ENCODE measurements around the gene DYNLT4. TPM values are rescaled to one million over a fixed set of nuclear protein-coding genes. Genes with fewer than 3 reads are reported as not detected.

Gene DYNLT4
- total RNA-seq, 1 experiment from 2014 or later, result not detected

GRCh38 chr1:44848456-44849181 lies 41.5 kb upstream of the DYNLT4 start:
- Mint-ChIP-seq H3K4me1 (ENCODE audit: low read depth, unreplicated experiment) (no peaks in the 10 kb centered on the region), H3K27ac (ENCODE audit: unreplicated experiment) (no peak overlapping the region), H3K27me3 (ENCODE audit: insufficient read depth, unreplicated experiment) (no peaks in the 10 kb centered on the region), H3K9me3 (ENCODE audit: unreplicated experiment) (no peaks in the 10 kb centered on the region), H3K4me3 (ENCODE audit: unreplicated experiment) (no peak overlapping the region), H3K36me3 (ENCODE audit: insufficient read depth, unreplicated experiment) (no peaks in the 10 kb centered on the region)
- Histone ChIP-seq H3K4me1 (no peaks in the 10 kb centered on the region), H3K4me3 (ENCODE audit: low read depth, low read length) (no peak overlapping the region), H3K27me3 (replicated peaks; ENCODE audit: control insufficient read depth, insufficient read depth, low read length) (no peaks in the 10 kb centered on the region), H3K36me3 (ENCODE audit: control insufficient read depth, insufficient read depth, low read length) (no peaks in the 10 kb centered on the region), H3K9me3 (no peaks in the 10 kb centered on the region)
- DNase-seq, result no peak
- no TSS peak for BruUV-seq (replicated peaks)
- TF ChIP-seq, protein P1, sequence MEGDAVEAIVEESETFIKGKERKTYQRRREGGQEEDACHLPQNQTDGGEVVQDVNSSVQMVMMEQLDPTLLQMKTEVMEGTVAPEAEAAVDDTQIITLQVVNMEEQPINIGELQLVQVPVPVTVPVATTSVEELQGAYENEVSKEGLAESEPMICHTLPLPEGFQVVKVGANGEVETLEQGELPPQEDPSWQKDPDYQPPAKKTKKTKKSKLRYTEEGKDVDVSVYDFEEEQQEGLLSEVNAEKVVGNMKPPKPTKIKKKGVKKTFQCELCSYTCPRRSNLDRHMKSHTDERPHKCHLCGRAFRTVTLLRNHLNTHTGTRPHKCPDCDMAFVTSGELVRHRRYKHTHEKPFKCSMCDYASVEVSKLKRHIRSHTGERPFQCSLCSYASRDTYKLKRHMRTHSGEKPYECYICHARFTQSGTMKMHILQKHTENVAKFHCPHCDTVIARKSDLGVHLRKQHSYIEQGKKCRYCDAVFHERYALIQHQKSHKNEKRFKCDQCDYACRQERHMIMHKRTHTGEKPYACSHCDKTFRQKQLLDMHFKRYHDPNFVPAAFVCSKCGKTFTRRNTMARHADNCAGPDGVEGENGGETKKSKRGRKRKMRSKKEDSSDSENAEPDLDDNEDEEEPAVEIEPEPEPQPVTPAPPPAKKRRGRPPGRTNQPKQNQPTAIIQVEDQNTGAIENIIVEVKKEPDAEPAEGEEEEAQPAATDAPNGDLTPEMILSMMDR (IDR thresholded peaks at IDR 0.05; ENCODE audit: insufficient read depth in 1 of 2, low read depth in 1 of 2, low read length in 1 of 2, severe bottlenecking in 1 of 2, unreplicated experiment in 1 of 2), result no peak
- ChIA-PET CTCF (interaction anchor here (0.5 kb wide), 1 partner anchor 118 kb away, joined by 3 read pairs; no protein-coding TSS in a partner anchor), POLR2A (interaction anchor here (0.5 kb wide), 1 partner anchor 73 kb away, joined by 3 read pairs; no protein-coding TSS in a partner anchor)
- intact Hi-C loops (cut with micrococcal nuclease; ENCODE audit: unreplicated experiment), result no loop called here

- TF ChIP-seq, protein P1 (IDR thresholded peaks at IDR 0.05; ENCODE audit: insufficient read depth in 1 of 2, low read depth in 1 of 2, low read length in 1 of 2, severe bottlenecking in 1 of 2, unreplicated experiment in 1 of 2), result no peak
- Histone ChIP-seq H3K4me3 (ENCODE audit: low read depth, low read length) (no peak overlapping the region), H3K36me3 (ENCODE audit: control insufficient read depth, insufficient read depth, low read length) (no peaks in the 10 kb centered on the region), H3K9me3 (no peaks in the 10 kb centered on the region), H3K4me1 (no peaks in the 10 kb centered on the region), H3K27me3 (replicated peaks; ENCODE audit: control insufficient read depth, insufficient read depth, low read length) (no peaks in the 10 kb centered on the region)
- intact Hi-C loops (cut with micrococcal nuclease; ENCODE audit: unreplicated experiment), result no loop called here
- no peak overlapping the region for H3K4me3 Mint-ChIP-seq (ENCODE audit: unreplicated experiment)
- H3K27ac Mint-ChIP-seq (ENCODE audit: unreplicated experiment), result no peak overlapping the region
- ChIA-PET CTCF (interaction anchor here (0.5 kb wide), 1 partner anchor 117 kb away, joined by 3 read pairs; no protein-coding TSS in a partner anchor), POLR2A (no interaction called here)
- H3K4me1 Mint-ChIP-seq (ENCODE audit: low read depth, unreplicated experiment), result no peaks in the 10 kb centered on the region
- no peaks in the 10 kb centered on the region for H3K27me3 Mint-ChIP-seq (ENCODE audit: insufficient read depth, unreplicated experiment)
- H3K9me3 Mint-ChIP-seq (ENCODE audit: unreplicated experiment), result no peaks in the 10 kb centered on the region
- no peak for DNase-seq
- BruUV-seq (replicated peaks), result no TSS peak
- no peaks in the 10 kb centered on the region for H3K36me3 Mint-ChIP-seq (ENCODE audit: insufficient read depth, unreplicated experiment)
These were observed 40.7 kb upstream of the DYNLT4 start for GRCh38 chr1:44847845-44848244.

GRCh38 chr1:44846985-44847384 lies 39.8 kb upstream of the DYNLT4 start:
- intact Hi-C loops (cut with micrococcal nuclease; ENCODE audit: unreplicated experiment), result no loop called here
- Mint-ChIP-seq H3K36me3 (ENCODE audit: insufficient read depth, unreplicated experiment) (no peaks in the 10 kb centered on the region), H3K4me3 (ENCODE audit: unreplicated experiment) (no peak overlapping the region), H3K27me3 (ENCODE audit: insufficient read depth, unreplicated experiment) (no peaks in the 10 kb centered on the region), H3K4me1 (ENCODE audit: low read depth, unreplicated experiment) (no peaks in the 10 kb centered on the region), H3K9me3 (ENCODE audit: unreplicated experiment) (no peaks in the 10 kb centered on the region), H3K27ac (ENCODE audit: unreplicated experiment) (no peak overlapping the region)
- BruUV-seq (replicated peaks), result no TSS peak
- TF ChIP-seq, protein P1 (IDR thresholded peaks at IDR 0.05; ENCODE audit: insufficient read depth in 1 of 2, low read depth in 1 of 2, low read length in 1 of 2, severe bottlenecking in 1 of 2, unreplicated experiment in 1 of 2), result no peak
- no peak for DNase-seq
- H3K36me3 ChIP-seq (ENCODE audit: control insufficient read depth, insufficient read depth, low read length), result no peaks in the 10 kb centered on the region
- H3K4me1 ChIP-seq, result no peaks in the 10 kb centered on the region
- no peaks in the 10 kb centered on the region for H3K9me3 ChIP-seq
- no peaks in the 10 kb centered on the region for H3K27me3 ChIP-seq (replicated peaks; ENCODE audit: control insufficient read depth, insufficient read depth, low read length)
- H3K4me3 ChIP-seq (ENCODE audit: low read depth, low read length), result no peak overlapping the region
- ChIA-PET POLR2A (no interaction called here), CTCF (no interaction called here)

Measured in Caco-2 (cell line).